B cell (primary cell): ENCODE data around the gene PIWIL4. TPM values are rescaled to one million over a fixed set of nuclear protein-coding genes. Genes with fewer than 3 reads are reported as not detected.

ENCODE experiments used
- ATAC-seq: fragments of 200-7000 bp; cut with Tn5 transposase; one replicate; pipeline ENCODE4 v1.10.0; 2021; ENCODE audit warnings: low read depth, mild to moderate bottlenecking, moderate number of reproducible peaks, moderate library complexity
- CTCF ChIA-PET: fragments of 350-600 bp; sonication (Branson Sonifier 250); formaldehyde crosslinking; loops from one replicate; lab custom pipeline; 2021; ENCODE audit warnings: antibody characterized with exemption, inconsistent platforms; lab: Charles Lee
- POLR2A ChIA-PET: fragments of 350-600 bp; sonication (Branson Sonifier 250); formaldehyde crosslinking; loops from one replicate; lab custom pipeline; 2021; ENCODE audit warnings: antibody characterized with exemption; lab: Charles Lee
- DNase-seq: peaks from one replicate; pipeline ENCODE4 v3.0.0; 2013
- H2AFZ ChIP-seq: 2 replicates; pipeline ENCODE4 v1.6.1; 2012; ENCODE audit warnings: mild to moderate bottlenecking, low read depth, low read length; ENCODE audit not compliant: insufficient read depth, poor library complexity, severe bottlenecking
- H3K27ac ChIP-seq, 2 donors: 1 replicate in 1 of 2; 2 replicates in 1 of 2; pipeline ENCODE4 v1.5.1; 2012 to 2013; ENCODE audit warnings: low read length in 2 of 2, mild to moderate bottlenecking in 2 of 2, moderate library complexity in 1 of 2
- H3K27me3 ChIP-seq, 4 experiments: fragments of 200-600 bp in 1 of 4; sonication (generic) in 1 of 4; replicated peaks in 1 of 4; 1 replicate in 2 of 4; 2 replicates in 2 of 4; pipeline versions ENCODE4 v1.6.1 to v1.7.0; 2013 to 2016; ENCODE audit warnings: low read length in 3 of 4, mild to moderate bottlenecking in 2 of 4, mixed read lengths in 1 of 4, moderate library complexity in 1 of 4; ENCODE audit not compliant: insufficient read depth in 4 of 4, control insufficient read depth in 3 of 4; ENCODE audit errors: control extremely low read depth in 1 of 4
- H3K36me3 ChIP-seq, 2 experiments: replicated peaks in 1 of 2; 1 replicate in 1 of 2; 2 replicates in 1 of 2; pipeline versions ENCODE4 v1.6.1 to v1.7.1; 2013; ENCODE audit warnings: low read length in 1 of 2; ENCODE audit not compliant: insufficient read depth in 2 of 2, control insufficient read depth in 1 of 2; ENCODE audit errors: control extremely low read depth in 1 of 2, extremely low read depth in 1 of 2
- H3K4me1 ChIP-seq, 2 donors: fragments of 200-600 bp in 1 of 2; sonication (generic) in 1 of 2; 1 replicate in 1 of 2; 2 replicates in 1 of 2; pipeline versions ENCODE4 v1.5.1 to v1.6.1; 2013 to 2017; ENCODE audit warnings: low read length in 2 of 2; ENCODE audit not compliant: control insufficient read depth in 2 of 2, insufficient read depth in 2 of 2
- H3K4me2 ChIP-seq: replicated peaks from 2 replicates; pipeline ENCODE3; 2012; ENCODE audit warnings: mild to moderate bottlenecking, low read depth, low read length; ENCODE audit not compliant: poor library complexity, severe bottlenecking
- H3K4me3 ChIP-seq, 5 experiments: fragments of 200-600 bp in 1 of 5; sonication (generic) in 1 of 5; 1 replicate in 3 of 5; 2 replicates in 2 of 5; pipeline versions ENCODE4 v1.5.1 to v1.7.0; 2011 to 2016; ENCODE audit warnings: low read length in 4 of 5, mild to moderate bottlenecking in 4 of 5, low read depth in 2 of 5, control low read depth in 1 of 5, moderate library complexity in 1 of 5; ENCODE audit not compliant: insufficient read depth in 1 of 5; ENCODE audit errors: control extremely low read depth in 1 of 5, extremely low read depth in 1 of 5
- H3K79me2 ChIP-seq: fragments of 200-600 bp; sonication (generic); one replicate; pipeline ENCODE4 v1.6.0; 2016; ENCODE audit warnings: low read length; ENCODE audit not compliant: control insufficient read depth, insufficient read depth
- H3K9ac ChIP-seq: fragments of 200-600 bp; sonication (generic); 2 replicates; pipeline ENCODE4 v1.6.1; 2017; ENCODE audit warnings: mild to moderate bottlenecking, low read length, moderate library complexity
- H3K9me3 ChIP-seq, 3 donors: one replicate each; pipeline versions ENCODE4 v1.6.1 to v1.7.1; 2013; ENCODE audit warnings: low read length in 2 of 3; ENCODE audit not compliant: control insufficient read depth in 2 of 3, insufficient read depth in 1 of 3; ENCODE audit errors: control extremely low read depth in 1 of 3
- H4K20me1 ChIP-seq: 2 replicates; pipeline ENCODE4 v1.6.0; 2012; ENCODE audit warnings: mild to moderate bottlenecking, low read length; ENCODE audit not compliant: insufficient read depth, control insufficient read depth, poor library complexity, severe bottlenecking
- H3K27ac Mint-ChIP-seq: one replicate; pipeline ENCODE4 v1.8.0; 2021; ENCODE audit warnings: mixed read lengths
- H3K27me3 Mint-ChIP-seq: one replicate; pipeline ENCODE4 v1.8.0; 2021; ENCODE audit warnings: mixed read lengths
- H3K4me1 Mint-ChIP-seq: one replicate; pipeline ENCODE4 v1.8.0; 2021; ENCODE audit warnings: mixed read lengths
- H3K4me3 Mint-ChIP-seq: one replicate; pipeline ENCODE4 v1.8.0; 2021; ENCODE audit warnings: mixed read lengths
- H3K9me3 Mint-ChIP-seq: one replicate; pipeline ENCODE4 v1.8.0; 2022; ENCODE audit warnings: mixed read lengths; ENCODE audit not compliant: insufficient read depth
- CTCF ChIP-seq: fragments of 200-600 bp; IDR thresholded peaks from one replicate; pipeline ENCODE4 v1.8.0; 2022; ENCODE audit warnings: antibody characterized with exemption, mild to moderate bottlenecking
- EZH2 ChIP-seq: IDR thresholded peaks from 2 replicates; pipeline ENCODE4 v1.6.1; 2012; ENCODE audit warnings: borderline replicate concordance, low read depth, mild to moderate bottlenecking, moderate library complexity, low read length; ENCODE audit not compliant: insufficient read depth, poor library complexity, severe bottlenecking
- WGBS: methylation state at CpG from one replicate; pipeline ENCODE4 v1.1.5; 2013; ENCODE audit warnings: missing lambda C conversion rate; ENCODE audit not compliant: insufficient coverage; 5-methylcytosine and 5-hydroxymethylcytosine counted together
- intact Hi-C: fragments of 100-400 bp; cut with micrococcal nuclease; formaldehyde crosslinking; loops from one replicate; pipeline ENCODE4 v1.10.0; 2022
- polyA plus RNA-seq: library from polyadenylated mRNA; depleted of rRNA; stranded (reverse); fragments of >200 nt; gene quantifications from 2 replicates; pipeline ENCODE4 v1.2.3, GENCODE V29; 2012
- total RNA-seq, 2 donors: library from RNA; stranded (reverse); fragments of 120-200 nt in 1 of 2; gene quantifications; 1 replicate in 1 of 2; 2 replicates in 1 of 2; pipeline versions ENCODE4 v1.2.3 to v1.2.4, GENCODE V29; 2013 to 2022

The PIWIL4 gene
- total and polyA plus RNA-seq, 2 donors (not counting 1 experiment from before 2014, with no cell fraction given) = 0.67 to 1.4 TPM

GRCh38 chr11:94525546-94526324 is 41.4 kb upstream of the PIWIL4 start:
- Histone ChIP-seq H3K79me2 (no peaks in the 10 kb centered on the region), H3K9ac (no peak overlapping the region), H3K4me2 (no peak overlapping the region), H2AFZ (no peak overlapping the region), H3K36me3 (no peaks in the 10 kb centered on the region), H3K4me1 (no peaks in the 10 kb centered on the region), H3K4me3 (no peak overlapping the region), H3K27ac (no peak overlapping the region), H3K9me3 (no peaks in the 10 kb centered on the region), H3K27me3 (peaks cover 0 to 8% (median 0%) of the 10 kb centered on the region in 4 experiments), H4K20me1 (no peaks in the 10 kb centered on the region)
- no peaks in the 10 kb centered on the region for H3K9me3 Mint-ChIP-seq
- H3K27ac Mint-ChIP-seq = no peak overlapping the region
- no peaks in the 10 kb centered on the region for H3K4me1 Mint-ChIP-seq
- no peak overlapping the region for H3K4me3 Mint-ChIP-seq
- intact Hi-C loops = loop anchor here (10.0 kb wide), 1 partner anchor 609 kb away; no protein-coding TSS in a partner anchor
- POLR2A ChIA-PET = no interaction called here
- ATAC-seq (no peak), DNase-seq (no peak)
- CTCF ChIA-PET = interaction anchor here (1.3 to 1.5 kb wide), 2 partner anchors 9 to 11 kb away, joined by 3 to 5 read pairs; no protein-coding TSS in a partner anchor
- TF ChIP-seq CTCF (no peak), EZH2 (no peak)
- H3K27me3 Mint-ChIP-seq = peaks cover 30% of the 10 kb centered on the region
- WGBS = no CpG with 5 or more reads among the region's 5 CpGs
